GM20000 (cell line): ENCODE data around the gene MLX.
"Not testable (repeated sequence)": the region's sequence is repeated elsewhere in the genome, so short reads cannot be mapped to it uniquely, and the experiment has no call there.

Experiments
- DNase-seq: peaks from one replicate; pipeline ENCODE4 v3.0.0; 2012; ENCODE audit warnings: low spot score
- CTCF ChIP-seq: IDR thresholded peaks from 2 replicates; pipeline ENCODE4 v1.5.1; 2012; ENCODE audit warnings: mild to moderate bottlenecking, control low read depth; ENCODE audit errors: extremely low read depth, missing control alignments

Gene MLX

GRCh38 chr17:42591411-42591810, 24.5 kb downstream of the MLX start:
- TF ChIP-seq CTCF, result no peak
- no peak for DNase-seq

- TF ChIP-seq CTCF, result no peak
Measured at GRCh38 chr17:42596386-42596785, 29.5 kb downstream of the MLX start.

GRCh38 chr17:42598905-42599304, 32.0 kb downstream of the MLX start:
- no peak for TF ChIP-seq CTCF
- no peak for DNase-seq

More at GRCh38 chr17:42596386-42596785, 29.5 kb downstream of the MLX start:
- DNase-seq, result no peak

- no peak for DNase-seq
- TF ChIP-seq CTCF, result no peak
Measured at GRCh38 chr17:42603318-42603717, 36.4 kb downstream of the MLX start.

- TF ChIP-seq CTCF, result no peak
- no peak for DNase-seq
Measured at GRCh38 chr17:42607769-42608168, 40.9 kb downstream of the MLX start.

GRCh38 chr17:42608305-42609181, 41.6 kb downstream of the MLX start:
- TF ChIP-seq CTCF, result no peak
- DNase-seq, result no peak

GRCh38 chr17:42609182-42609813, 42.4 kb downstream of the MLX start, which contains the start of the genes RETREG3 and TUBG1:
Gene RETREG3 (minus strand): TSS chr17:42609374. CDS start chr17:42609324, 50 bp downstream.
Gene TUBG1 (plus strand): TSS chr17:42609683. CDS start chr17:42609738, 55 bp downstream.
- peak; percentile 99 for DNase-seq
- no peak for TF ChIP-seq CTCF

GRCh38 chr17:42609814-42610801, 43.2 kb downstream of the MLX start:
- not testable (repeated sequence) for DNase-seq
